Glomerular visceral epithelial cell (primary cell): Measurements from ENCODE around the gene PLOD2.

Experiments
- DNase-seq: peaks from one replicate; pipeline ENCODE4 v3.0.0-alpha.2; 2016; ENCODE audit errors: extremely low spot score

Gene PLOD2

DNA sequence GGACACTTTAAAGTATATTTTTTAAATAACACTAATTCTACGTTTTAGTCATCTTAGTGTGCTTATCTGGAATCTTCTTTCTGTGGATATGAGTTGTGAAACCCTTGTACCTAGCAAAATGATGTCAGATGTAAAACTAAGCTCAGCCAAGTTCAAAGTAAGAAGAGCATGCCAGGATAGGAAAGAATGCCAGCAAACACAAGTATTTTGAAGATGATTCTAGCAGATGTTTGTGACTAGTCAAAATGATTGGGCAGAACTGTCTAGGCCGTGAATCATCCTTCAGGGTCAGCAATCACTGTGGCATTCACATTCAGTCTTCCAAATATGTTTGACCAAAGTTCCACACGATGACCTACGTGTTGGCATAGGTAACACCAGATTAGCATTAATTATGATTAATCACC, 5.4 kb upstream of the PLOD2 start:
- DNase-seq, result peak; percentile 79

GRCh38 chr3:146165877-146166276, 4.9 kb upstream of the PLOD2 start:
- DNase-seq, result no peak

DNA sequence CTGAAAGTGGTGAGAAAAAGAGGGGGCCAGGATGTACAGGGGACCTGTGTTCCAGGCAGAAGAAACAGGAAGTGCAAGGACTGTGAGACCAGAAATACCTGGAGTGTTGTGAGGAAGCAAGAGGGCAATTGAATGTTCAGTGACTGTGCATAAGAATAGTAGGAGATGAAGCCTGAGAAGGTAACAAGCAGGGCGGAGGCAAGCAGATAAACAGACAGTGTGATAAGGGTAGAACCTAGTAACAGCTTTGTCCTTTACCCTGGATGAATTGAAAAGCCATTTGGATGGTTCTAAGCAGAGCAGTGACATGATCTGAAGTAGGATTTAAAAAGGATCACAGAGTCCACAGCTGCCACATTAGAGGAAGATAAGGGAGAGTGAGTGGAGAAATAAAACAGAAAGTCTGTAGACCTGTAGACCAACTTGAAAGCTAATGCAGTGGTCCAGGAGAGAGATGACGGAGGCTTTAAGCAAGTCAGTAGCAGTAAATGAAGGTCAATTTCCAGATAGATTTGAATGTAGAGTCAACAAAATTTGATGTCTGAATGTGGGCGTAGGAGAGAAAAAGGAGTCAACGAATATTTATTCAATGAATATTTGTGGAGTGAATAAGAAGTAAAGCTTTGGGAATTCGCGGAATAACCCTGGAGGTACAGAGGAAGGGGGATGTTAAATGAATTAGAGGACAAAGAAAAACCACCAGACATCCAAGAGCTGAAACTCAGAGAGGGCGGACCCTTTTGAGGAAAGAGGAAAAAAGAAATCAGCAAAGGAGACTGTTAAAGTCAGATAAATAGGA, 4.2 kb upstream of the PLOD2 start:
- DNase-seq, result no peak

- no peak for DNase-seq
Observed at GRCh38 chr3:146164506-146164905, 3.5 kb upstream of the PLOD2 start.

- DNase-seq, result no peak
Observed at GRCh38 chr3:146164071-146164470, 3.1 kb upstream of the PLOD2 start.

DNA sequence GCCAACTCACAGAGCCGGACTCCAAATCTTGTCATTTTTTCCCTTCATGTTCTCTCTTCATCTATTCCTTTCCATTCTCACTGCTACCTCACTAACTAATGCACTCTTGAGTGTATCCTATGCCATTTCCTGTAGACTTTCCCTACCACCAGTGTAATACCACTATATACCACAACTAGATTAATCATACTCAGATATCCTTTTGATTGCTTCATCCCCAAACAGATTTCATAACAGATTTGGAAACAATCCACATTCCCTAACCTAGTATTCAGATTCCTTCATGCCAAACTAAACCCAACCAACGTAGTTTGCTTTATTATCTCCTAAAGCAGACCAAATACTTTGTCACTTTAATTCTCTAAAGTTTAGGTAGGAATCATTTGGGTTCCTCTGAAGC, 2.6 kb upstream of the PLOD2 start:
- peak; percentile 74 for DNase-seq

- DNase-seq, result no peak
Observed at GRCh38 chr3:146162561-146162960, 1.6 kb upstream of the PLOD2 start.

DNA sequence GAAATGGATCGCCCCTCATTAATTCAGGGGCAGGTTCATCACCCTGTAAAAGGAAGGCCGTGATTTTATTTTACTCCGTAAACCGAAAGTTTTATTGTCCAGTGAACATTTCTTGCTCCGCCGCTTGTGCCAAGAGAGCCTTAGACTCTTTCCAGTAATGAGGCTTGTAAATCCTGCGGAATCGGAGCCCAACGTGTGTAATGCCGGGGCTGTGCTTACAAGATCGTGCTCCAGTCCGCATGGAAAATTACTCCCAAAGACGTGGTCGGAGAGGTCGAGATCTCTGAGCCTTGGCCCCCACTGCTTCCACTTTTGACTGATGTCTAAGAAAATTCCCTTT, 649 bp upstream of the PLOD2 start:
- no peak for DNase-seq

GRCh38 chr3:146160321-146160963, 542 bp downstream of the PLOD2 start:
- DNase-seq, result peak; percentile 82

- DNase-seq, result no peak
Observed at GRCh38 chr3:146159616-146160320, 1.2 kb downstream of the PLOD2 start.

DNA sequence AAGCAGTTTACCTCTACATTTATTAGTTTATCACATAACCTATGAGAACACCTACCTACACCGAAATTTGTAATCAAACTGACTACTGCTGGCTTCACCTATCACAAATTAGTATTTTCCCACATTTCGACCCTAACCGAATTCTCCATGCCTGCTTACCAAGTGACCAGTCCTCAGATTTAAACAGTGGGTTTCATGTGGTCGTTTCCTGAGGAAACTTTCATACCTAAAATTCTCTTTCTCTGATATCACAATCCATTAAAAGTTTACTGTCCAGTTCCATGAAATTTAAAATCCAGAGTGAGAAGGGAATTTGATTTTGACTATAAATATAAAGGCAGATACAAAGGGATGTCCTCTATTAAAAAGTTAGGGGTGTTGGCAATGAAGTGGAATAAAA, 1.9 kb downstream of the PLOD2 start:
- no peak for DNase-seq

- DNase-seq, result no peak
Observed at GRCh38 chr3:146157325-146158060, 3.5 kb downstream of the PLOD2 start.

DNA sequence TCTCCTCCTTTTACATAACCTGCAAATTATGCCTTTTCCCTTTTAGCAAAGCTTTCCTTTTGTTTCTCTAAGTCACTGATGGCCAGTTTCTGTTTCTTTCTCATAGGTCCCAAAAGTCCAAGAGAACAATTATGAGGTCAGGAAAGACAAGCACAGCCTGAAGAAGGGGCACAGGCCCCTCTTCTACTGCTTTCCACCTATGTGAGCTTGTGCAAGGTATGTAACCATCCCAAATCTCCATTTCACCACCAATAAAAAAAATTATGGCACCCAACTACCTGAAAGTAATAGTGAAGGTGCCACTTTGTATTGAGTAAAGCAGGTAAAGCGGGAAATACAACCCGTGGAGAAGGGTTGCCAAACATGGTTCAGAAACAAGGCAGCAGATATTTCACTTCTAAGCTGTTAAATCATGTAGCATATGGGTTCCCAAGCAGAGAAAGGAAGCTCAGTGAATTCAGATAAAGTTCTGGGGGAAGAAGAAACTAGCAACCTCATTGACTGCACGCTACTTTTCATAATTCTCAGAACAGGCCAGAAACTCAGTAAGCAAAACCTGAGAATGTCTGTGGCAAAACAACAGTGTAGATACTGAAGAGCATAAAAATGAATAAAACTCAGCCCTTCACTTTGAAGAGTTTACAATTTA, 4.2 kb downstream of the PLOD2 start:
- no peak for DNase-seq

DNA sequence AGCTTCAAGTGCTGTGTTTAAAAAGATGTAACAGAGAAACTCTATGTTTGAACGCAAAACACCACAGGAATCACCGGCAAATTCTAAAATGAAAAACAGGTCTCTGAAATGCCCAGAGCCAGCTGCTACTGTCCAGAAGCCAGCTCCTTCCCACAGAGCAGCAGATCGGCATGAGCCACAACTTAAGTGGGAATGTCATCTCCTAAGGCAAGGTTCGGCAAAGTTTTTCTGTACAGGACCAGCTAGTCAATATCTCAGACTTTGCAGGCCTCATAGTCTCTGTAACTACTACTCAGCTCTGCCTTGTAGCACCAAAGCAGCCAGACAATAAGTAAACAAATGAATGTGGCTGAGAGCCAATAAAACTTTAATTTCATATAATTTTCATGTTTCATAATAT, 4.9 kb downstream of the PLOD2 start:
- DNase-seq, result no peak

DNA sequence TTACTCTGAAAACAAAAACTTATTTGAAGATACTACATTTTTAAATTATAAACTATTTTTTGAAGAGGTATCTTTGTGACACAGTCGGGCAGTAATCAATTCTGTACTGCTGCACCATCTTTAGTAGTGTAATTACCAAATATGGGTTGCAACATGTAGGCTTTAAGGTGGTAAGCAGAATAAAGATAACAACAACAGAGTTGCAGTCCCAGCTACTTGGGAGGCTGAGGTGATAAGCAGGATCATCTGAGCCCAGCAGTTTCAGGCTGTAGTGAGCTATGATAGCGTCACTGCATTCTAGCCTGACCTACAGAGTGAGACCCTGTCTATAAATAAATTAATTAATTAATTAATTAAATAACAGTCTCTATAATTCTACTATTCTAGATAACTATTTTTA, 6.0 kb downstream of the PLOD2 start:
- no peak for DNase-seq

- no peak for DNase-seq
Observed at GRCh38 chr3:146154316-146154715, 6.7 kb downstream of the PLOD2 start.

DNA sequence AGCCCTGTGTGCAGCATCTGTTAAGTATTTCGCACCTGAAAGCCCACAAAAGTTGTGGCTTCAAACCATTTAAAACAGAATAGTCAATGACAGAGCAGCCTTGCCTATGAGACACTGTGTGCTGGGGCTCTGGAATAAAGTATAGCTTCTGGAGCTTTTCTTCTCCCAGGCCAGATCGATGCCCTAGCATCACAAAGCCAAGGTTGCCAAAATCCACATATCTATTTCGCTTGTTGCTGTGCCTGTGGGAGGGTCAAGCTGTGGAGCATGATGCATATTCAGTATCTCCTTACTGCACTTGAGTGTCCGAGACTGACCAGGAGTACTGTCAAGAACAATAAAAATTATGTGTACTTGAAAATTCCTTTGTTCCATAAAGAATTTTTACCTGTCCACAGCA, 7.6 kb downstream of the PLOD2 start:
- no peak for DNase-seq

- DNase-seq, result peak; percentile 71
Observed at GRCh38 chr3:146152834-146153233, 8.2 kb downstream of the PLOD2 start.

DNA sequence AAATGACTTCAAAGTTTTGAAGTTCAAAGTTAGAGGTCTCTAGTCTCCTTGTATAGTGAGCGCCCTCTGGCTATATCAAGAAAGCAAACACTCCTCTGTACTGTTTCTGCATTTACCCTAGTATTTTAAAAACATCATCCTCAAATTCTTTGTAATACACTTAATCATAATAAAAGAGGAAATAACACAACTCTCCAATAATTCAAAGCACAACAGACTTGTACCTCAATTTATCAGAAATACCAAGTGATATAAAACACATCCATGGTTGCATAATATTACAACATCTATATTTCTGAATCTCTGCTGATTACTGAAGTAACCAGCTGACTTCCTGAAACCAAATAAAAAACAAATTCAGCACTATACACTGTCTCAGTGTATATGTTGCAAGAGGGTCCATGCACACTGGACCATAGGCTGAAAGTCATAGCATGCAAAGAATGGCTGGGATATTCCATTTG, 12.5 kb downstream of the PLOD2 start:
- DNase-seq, result no peak

- no peak for DNase-seq
Observed at GRCh38 chr3:146145642-146146041, 15.3 kb downstream of the PLOD2 start.

GRCh38 chr3:146142757-146143156, 18.2 kb downstream of the PLOD2 start:
- DNase-seq, result no peak
